Brain microvascular endothelial cell (primary cell): ENCODE results near the gene RNF213.

Source experiments
- DNase-seq: peaks from one replicate; pipeline ENCODE4 v3.0.0-alpha.2; 2020
- H3K27ac ChIP-seq: fragments of 250-450 bp; sonication (Bioruptor Pico); 2 replicates; pipeline ENCODE4 v1.5.1; 2020; ENCODE audit warnings: mild to moderate bottlenecking, moderate library complexity
- H3K27me3 ChIP-seq: fragments of 250-450 bp; sonication (Bioruptor Pico); replicated peaks from 2 replicates; pipeline ENCODE4 v1.5.1; 2020; ENCODE audit warnings: mild to moderate bottlenecking
- H3K36me3 ChIP-seq: fragments of 250-450 bp; sonication (Bioruptor Pico); replicated peaks from 2 replicates; pipeline ENCODE4 v1.5.1; 2020; ENCODE audit warnings: mild to moderate bottlenecking
- H3K4me3 ChIP-seq: 2 replicates; pipeline ENCODE4 v1.5.1; 2011; ENCODE audit warnings: low read depth, mild to moderate bottlenecking, control low read depth, low read length, moderate library complexity
- in situ Hi-C: cut with HindIII; loops from 2 replicates; pipeline ENCODE4 v1.10.0; 2017; ENCODE audit warnings: low sequenced_read_pairs, low pct_ligation_motif_present
- TF ChIP-seq, protein P1 (sequence below): IDR thresholded peaks from 2 replicates; pipeline ENCODE4 v1.5.1; 2011; ENCODE audit warnings: low read depth, mild to moderate bottlenecking, moderate library complexity, low read length, control low read depth, inconsistent platforms; ENCODE audit errors: missing control alignments

RNF213 gene

DNA sequence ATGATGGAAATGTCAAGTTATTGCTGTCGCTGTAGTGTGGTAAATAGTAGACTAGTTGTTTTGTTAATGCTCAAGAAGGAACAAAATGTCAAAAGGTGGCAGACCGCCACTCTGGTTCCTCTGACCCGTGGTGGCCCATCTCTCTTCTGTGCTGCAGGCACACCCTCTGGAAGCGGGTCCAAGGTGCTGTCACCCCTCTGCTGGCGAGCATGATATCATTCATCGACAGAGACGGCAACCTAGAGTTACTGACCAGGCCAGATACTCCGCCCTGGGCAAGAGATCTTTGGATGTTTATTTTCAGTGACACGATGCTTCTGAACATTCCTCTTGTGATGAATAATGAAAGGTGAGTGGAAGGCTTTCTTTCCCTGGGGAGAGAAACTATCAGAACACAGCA is 97.5 kb downstream of the RNF213 start:
- in situ Hi-C loops = no loop called here
- H3K36me3 ChIP-seq = peaks cover 64% of the 10 kb centered on the region
- no peak overlapping the region for H3K4me3 ChIP-seq

DNA sequence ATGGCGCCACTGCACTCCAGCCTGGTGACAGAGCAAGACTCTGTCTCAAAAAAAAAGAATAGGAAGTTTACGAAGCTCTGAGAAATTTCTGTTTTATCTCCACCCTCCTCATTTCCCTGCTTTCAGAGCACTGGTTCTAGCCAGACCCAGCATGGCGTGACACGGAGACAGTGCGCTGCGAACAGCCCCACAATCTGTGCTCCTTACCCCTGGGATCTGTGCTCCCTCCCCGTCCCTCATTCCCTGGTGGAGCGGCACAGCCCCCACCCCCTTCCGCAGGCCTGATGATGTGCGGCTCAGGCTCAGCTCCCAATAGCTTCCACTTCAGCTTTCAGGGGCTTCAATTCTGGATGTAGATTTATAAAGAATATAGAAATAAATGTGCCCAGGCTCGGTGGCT is 98.2 kb downstream of the RNF213 start:
- H3K27ac ChIP-seq = no peak overlapping the region
- no peak for DNase-seq
- in situ Hi-C loops = no loop called here
- H3K4me3 ChIP-seq = no peak overlapping the region
- H3K36me3 ChIP-seq = peaks cover 64% of the 10 kb centered on the region
- TF ChIP-seq, protein P1, sequence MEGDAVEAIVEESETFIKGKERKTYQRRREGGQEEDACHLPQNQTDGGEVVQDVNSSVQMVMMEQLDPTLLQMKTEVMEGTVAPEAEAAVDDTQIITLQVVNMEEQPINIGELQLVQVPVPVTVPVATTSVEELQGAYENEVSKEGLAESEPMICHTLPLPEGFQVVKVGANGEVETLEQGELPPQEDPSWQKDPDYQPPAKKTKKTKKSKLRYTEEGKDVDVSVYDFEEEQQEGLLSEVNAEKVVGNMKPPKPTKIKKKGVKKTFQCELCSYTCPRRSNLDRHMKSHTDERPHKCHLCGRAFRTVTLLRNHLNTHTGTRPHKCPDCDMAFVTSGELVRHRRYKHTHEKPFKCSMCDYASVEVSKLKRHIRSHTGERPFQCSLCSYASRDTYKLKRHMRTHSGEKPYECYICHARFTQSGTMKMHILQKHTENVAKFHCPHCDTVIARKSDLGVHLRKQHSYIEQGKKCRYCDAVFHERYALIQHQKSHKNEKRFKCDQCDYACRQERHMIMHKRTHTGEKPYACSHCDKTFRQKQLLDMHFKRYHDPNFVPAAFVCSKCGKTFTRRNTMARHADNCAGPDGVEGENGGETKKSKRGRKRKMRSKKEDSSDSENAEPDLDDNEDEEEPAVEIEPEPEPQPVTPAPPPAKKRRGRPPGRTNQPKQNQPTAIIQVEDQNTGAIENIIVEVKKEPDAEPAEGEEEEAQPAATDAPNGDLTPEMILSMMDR = no peak
- H3K27me3 ChIP-seq = no peaks in the 10 kb centered on the region

More for the DNA sequence above, 97.5 kb downstream of the RNF213 start:
- TF ChIP-seq, protein P1 = no peak
- Histone ChIP-seq H3K27me3 (no peaks in the 10 kb centered on the region), H3K27ac (no peak overlapping the region)
- DNase-seq = no peak

DNA sequence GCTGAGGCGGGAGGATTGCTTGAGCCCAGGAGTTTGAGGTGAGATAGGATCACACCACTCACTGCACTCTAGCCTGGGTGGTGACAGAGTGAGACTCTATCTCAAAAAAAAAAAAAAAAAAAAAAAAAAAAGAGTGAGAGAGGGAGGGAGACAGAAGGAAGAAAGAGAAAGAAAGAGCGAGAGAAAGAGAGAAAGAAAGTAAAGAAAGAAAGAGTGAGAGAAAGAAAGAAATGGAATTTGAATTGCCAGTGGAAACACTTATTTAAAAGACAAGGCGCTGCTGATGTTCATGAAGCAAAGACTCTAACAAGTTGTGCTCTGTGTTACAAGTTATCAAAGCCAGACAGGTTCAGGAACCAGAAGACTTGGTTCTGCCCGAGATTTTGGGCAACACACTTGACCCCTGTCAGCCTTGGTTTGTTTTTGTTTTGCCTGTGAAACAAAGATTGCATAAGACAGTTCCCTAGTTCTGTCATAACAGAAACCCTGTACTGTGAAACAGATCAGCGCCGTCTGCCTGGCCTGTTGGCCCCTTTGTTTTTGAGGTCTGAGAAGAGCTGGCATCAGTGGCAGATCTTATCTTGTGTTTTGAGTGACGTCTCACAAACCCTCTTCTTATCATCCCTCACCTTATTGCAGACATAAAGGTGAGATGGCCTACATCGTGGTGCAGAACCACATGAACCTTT is 98.9 kb downstream of the RNF213 start:
- Histone ChIP-seq H3K36me3 (peaks cover 62% of the 10 kb centered on the region), H3K27me3 (no peaks in the 10 kb centered on the region), H3K27ac (no peak overlapping the region), H3K4me3 (no peak overlapping the region)
- no peak for DNase-seq
- in situ Hi-C loops = no loop called here
- TF ChIP-seq, protein P1 = no peak

DNA sequence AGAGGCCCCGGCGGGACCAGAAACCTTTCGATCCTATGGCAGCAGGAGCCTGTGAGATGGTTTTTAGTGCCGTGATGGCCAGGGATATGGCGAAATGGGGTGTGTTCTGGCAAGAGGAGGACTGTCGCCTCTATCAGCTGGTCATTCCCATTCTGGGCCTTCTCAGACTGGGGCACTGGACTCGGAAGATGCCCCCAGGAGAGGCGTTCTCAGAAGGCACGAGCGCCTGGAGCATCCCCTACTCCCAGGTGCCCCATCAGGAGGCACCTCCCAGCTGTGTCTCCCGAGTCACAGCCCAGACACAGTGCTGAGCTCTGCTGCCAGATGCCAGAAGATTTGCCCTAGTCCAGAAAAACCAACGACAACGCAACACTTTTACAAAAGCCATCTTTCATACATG is 99.7 kb downstream of the RNF213 start:
- in situ Hi-C loops = no loop called here

DNA sequence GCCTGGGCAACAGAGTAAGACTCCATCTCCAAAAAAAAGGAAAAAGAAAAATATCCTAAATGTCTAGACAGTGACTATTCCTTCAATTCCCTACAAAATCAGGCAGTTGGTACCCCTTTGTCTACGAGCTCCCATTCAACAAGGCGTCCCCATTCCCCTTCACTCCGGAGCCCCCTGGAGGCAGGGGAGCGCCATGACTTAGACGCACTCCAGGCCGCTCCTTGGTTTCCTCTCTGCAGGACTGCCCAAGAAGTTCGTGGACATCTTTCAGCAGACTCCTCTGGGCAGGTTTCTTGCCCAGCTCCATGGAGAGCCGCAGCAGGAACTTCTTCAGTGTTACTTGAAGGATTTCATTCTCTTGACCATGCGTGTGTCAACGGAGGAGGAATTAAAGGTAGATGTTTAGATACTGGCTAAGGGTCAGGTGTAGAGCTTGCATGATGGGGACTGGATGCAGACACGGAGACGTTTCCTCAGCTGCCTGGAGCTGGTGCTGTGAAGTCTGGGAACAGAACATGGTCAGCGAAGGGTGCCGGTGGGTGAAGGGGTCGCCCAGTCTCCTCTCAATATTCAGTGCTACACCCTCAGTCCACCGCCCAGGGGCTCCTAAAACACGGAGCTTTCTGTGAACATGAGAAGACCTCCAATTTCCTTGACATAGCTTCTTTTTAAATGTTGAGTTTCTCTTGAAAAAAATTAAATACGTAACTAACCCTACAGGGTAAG is 101.0 kb downstream of the RNF213 start:
- peaks cover 68% of the 10 kb centered on the region for H3K36me3 ChIP-seq
- H3K27me3 ChIP-seq = no peaks in the 10 kb centered on the region
- H3K27ac ChIP-seq = no peak overlapping the region
- TF ChIP-seq, protein P1 = peak; percentile 64
- in situ Hi-C loops = no loop called here
- no peak overlapping the region for H3K4me3 ChIP-seq
- no peak for DNase-seq

More for the DNA sequence above, 99.7 kb downstream of the RNF213 start:
- H3K27ac ChIP-seq = no peak overlapping the region
- DNase-seq = no peak
- no peak overlapping the region for H3K4me3 ChIP-seq
- H3K36me3 ChIP-seq = peaks cover 67% of the 10 kb centered on the region
- H3K27me3 ChIP-seq = no peaks in the 10 kb centered on the region
- TF ChIP-seq, protein P1 = no peak
